Measurements from ENCODE around the gene NT5DC1. TPM values are rescaled to one million over a fixed set of nuclear protein-coding genes. Genes with fewer than 3 reads are reported as not detected.
A peak's percentile ranks its signal among the peaks of the same experiment; 100 is the strongest.
"Not testable (repeated sequence)": the region's sequence is repeated elsewhere in the genome, so short reads cannot be mapped to it uniquely, and the experiment has no call there.

Gene NT5DC1
- total RNA-seq, 1 experiment from 2014 or later, result 63.7 TPM

DNA sequence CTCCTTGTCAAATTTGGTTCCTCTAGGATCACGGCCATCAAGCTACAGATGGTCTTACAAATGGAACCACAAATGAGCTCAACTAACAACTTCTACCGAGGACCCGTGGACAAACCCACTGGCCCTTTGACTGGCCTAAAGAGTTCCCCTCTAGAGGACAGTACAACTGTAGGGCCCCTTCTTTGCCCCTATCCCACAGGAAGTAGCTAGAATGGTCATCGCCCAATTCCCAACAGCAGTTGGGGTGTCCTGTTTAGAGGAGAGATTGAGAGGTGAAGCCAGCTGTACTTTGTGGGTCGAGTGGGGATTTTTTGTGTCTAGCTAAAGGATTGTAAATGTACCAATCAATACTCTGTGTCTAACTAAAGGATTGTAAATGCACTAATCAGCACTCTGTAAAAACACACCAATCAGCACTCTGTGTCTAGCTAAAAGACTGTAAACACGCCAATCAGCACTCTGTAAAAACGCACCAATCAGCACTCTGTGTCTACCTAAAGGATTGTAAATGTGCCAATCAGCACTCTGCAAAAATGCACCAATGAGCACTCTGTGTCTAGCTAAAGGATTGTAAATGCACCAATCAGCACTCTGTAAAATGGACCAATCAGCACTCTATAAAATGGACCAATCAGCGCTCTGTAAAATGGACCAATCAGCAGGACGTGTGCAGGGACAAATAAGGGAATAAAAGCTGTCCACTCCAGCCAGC, 4.4 kb upstream of the NT5DC1 start:
- ChIA-PET CTCF (interaction anchor here (0.8 to 3.0 kb wide), 9 partner anchors 10 to 200 kb away, joined by 3 to 39 read pairs (median 4); partner anchors contain the start of gene FRK), RAD21 (ENCODE audit: low non-redundant PET in 1 of 2, low total read pairs in 2 of 2, uncharacterized antibody in 2 of 2, unreplicated experiment in 2 of 2) (interaction anchor here in 1 of 2 experiments (1.4 kb wide), 1 partner anchor 85 kb away, joined by 9 read pairs; no protein-coding TSS in a partner anchor)
- H4K20me1 ChIP-seq (ENCODE audit: insufficient read depth); H3K79me2 ChIP-seq (ENCODE audit: insufficient read depth, low read length); H3K4me2 ChIP-seq (ENCODE audit: low read length); H3K4me1 ChIP-seq (ENCODE audit: control insufficient read depth in 1 of 2, insufficient read depth in 2 of 2, low read length in 2 of 2); H3K4me3 ChIP-seq (replicated peaks in 1 of 2; ENCODE audit: low read depth in 1 of 2, low read length in 2 of 2); H3K9me2 ChIP-seq (ENCODE audit: insufficient read depth); H3K36me3 ChIP-seq (ENCODE audit: control insufficient read depth in 1 of 2, insufficient read depth in 2 of 2, low read length in 2 of 2); DNase-seq (ENCODE audit: low read depth, low spot score); H3K27ac ChIP-seq (ENCODE audit: low read depth, low read length); BruUV-seq (replicated peaks); POLR2A ChIA-PET; ATAC-seq; H3K27me3 ChIP-seq (ENCODE audit: insufficient read depth, low read length); H2AFZ ChIP-seq (ENCODE audit: low read depth, low read length, poor library complexity, severe bottlenecking); H3K9me3 ChIP-seq (ENCODE audit: control insufficient read depth in 1 of 2, insufficient read depth in 1 of 2, low read depth in 1 of 2, low read length in 2 of 2); H3K9ac ChIP-seq (ENCODE audit: low read length): not testable (repeated sequence)
- intact Hi-C loops (cut with micrococcal nuclease), result loop anchor here (2.0 to 5.0 kb wide), 3 partner anchors 85 to 1349 kb away; no protein-coding TSS in a partner anchor

DNA sequence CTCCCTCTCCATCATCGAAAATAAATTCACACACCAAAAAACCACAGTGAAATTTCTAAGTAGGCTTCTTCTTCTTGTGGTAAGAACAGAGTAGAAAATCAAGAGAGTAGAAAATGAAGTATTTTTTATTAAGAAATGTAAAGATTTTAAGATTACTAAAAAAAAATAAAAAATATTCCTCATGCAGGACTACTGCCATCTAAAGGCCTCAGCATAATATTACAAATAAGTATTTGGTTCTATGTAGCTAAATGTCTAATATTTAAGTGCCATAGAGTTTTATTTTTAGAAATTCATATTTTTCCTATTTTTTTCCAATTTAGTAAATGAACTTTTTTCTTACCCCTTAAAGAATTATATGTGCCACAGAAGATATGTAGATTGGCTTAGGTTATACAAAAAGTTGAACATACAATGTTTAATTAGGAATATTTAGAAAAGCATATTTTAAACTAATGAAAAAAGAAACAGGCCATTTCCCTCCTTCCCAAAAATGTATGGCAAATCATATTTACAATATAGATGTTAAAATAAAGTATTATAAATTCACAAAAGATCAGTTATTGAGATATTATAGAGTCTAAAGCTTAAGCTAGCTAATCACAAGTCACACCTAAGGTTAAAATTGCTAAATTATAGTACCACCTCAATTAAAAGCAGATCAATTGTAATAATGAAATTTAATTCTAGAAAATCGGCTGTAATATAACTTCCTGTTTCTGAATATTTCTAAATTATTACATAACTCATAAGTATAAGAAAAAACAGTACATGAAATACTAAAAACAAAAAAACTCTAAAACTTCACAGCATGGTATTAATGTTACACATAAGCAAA, 3.5 kb upstream of the NT5DC1 start:
- Histone ChIP-seq H4K20me1 (ENCODE audit: insufficient read depth) (no peaks in the 10 kb centered on the region), H3K4me2 (ENCODE audit: low read length) (no peak overlapping the region), H3K36me3 (ENCODE audit: control insufficient read depth in 1 of 2, insufficient read depth in 2 of 2, low read length in 2 of 2) (no peaks in the 10 kb centered on the region), H3K4me1 (ENCODE audit: control insufficient read depth in 1 of 2, insufficient read depth in 2 of 2, low read length in 2 of 2) (peaks cover 6 to 18% of the 10 kb centered on the region in 2 experiments; a peak in 3 of 4 replicates), H3K27me3 (ENCODE audit: insufficient read depth, low read length) (no peaks in the 10 kb centered on the region), H3K9ac (ENCODE audit: low read length) (no peak overlapping the region), H2AFZ (ENCODE audit: low read depth, low read length, poor library complexity, severe bottlenecking) (no peak overlapping the region), H3K79me2 (ENCODE audit: insufficient read depth, low read length) (peaks cover 10% of the 10 kb centered on the region), H3K4me3 (replicated peaks in 1 of 2; ENCODE audit: low read depth in 1 of 2, low read length in 2 of 2) (no peak overlapping the region), H3K9me2 (ENCODE audit: insufficient read depth) (no peaks in the 10 kb centered on the region), H3K9me3 (ENCODE audit: control insufficient read depth in 1 of 2, insufficient read depth in 1 of 2, low read depth in 1 of 2, low read length in 2 of 2) (peaks cover 5 to 10% of the 10 kb centered on the region in 2 experiments; a peak in 2 of 4 replicates), H3K27ac (ENCODE audit: low read depth, low read length) (no peak overlapping the region)
- no peak for DNase-seq (ENCODE audit: low read depth, low spot score)
- no peak for ATAC-seq
- ChIA-PET POLR2A (no interaction called here), CTCF (interaction anchor here (0.6 to 3.0 kb wide), 14 partner anchors 9 to 201 kb away, joined by 3 to 39 read pairs (median 4); partner anchors contain the start of gene FRK), RAD21 (ENCODE audit: low non-redundant PET in 1 of 2, low total read pairs in 2 of 2, uncharacterized antibody in 2 of 2, unreplicated experiment in 2 of 2) (interaction anchor here in 1 of 2 experiments (1.4 kb wide), 1 partner anchor 86 kb away, joined by 9 read pairs; no protein-coding TSS in a partner anchor)
- BruUV-seq (replicated peaks), result no TSS peak
- TF ChIP-seq, protein P1, sequence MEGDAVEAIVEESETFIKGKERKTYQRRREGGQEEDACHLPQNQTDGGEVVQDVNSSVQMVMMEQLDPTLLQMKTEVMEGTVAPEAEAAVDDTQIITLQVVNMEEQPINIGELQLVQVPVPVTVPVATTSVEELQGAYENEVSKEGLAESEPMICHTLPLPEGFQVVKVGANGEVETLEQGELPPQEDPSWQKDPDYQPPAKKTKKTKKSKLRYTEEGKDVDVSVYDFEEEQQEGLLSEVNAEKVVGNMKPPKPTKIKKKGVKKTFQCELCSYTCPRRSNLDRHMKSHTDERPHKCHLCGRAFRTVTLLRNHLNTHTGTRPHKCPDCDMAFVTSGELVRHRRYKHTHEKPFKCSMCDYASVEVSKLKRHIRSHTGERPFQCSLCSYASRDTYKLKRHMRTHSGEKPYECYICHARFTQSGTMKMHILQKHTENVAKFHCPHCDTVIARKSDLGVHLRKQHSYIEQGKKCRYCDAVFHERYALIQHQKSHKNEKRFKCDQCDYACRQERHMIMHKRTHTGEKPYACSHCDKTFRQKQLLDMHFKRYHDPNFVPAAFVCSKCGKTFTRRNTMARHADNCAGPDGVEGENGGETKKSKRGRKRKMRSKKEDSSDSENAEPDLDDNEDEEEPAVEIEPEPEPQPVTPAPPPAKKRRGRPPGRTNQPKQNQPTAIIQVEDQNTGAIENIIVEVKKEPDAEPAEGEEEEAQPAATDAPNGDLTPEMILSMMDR (IDR thresholded peaks at IDR 0.05 in 2 of 3, conservative IDR thresholded peaks at IDR 0.05 in 1 of 3; ENCODE audit: borderline replicate concordance in 1 of 3, insufficient read depth in 1 of 3, low read depth in 2 of 3, low read length in 2 of 3), result peak in 2 of 3 experiments; percentile 35 to 50; a peak in 4 of 6 replicates
- no peak for TF ChIP-seq EZH2phosphoT487 (IDR thresholded peaks at IDR 0.05; ENCODE audit: borderline replicate concordance)
- peak; percentile 65 for TF ChIP-seq RAD21 (IDR thresholded peaks at IDR 0.05; ENCODE audit: low read depth)
- intact Hi-C loops (cut with micrococcal nuclease), result loop anchor here (2.0 to 5.0 kb wide), 3 partner anchors 86 to 1350 kb away; no protein-coding TSS in a partner anchor
